ENCODE results near the gene FGF6.

- TF ChIP-seq EZH2 (IDR thresholded peaks at IDR 0.05; ENCODE audit: borderline replicate concordance, low read length) (no peak), CTCF (conservative IDR thresholded peaks at IDR 0.05 in 1 of 2, IDR thresholded peaks at IDR 0.05 in 1 of 2; ENCODE audit: extremely low read depth in 1 of 2, insufficient read depth in 1 of 2, low read depth in 1 of 2, low read length in 2 of 2) (no peak)
Observed at GRCh38 chr12:4434706-4435425, 10.7 kb downstream of the FGF6 start.

Measured in mammary epithelial cell (primary cell).